H9 (cell line): ENCODE measurements around the gene LIPC. TPM values are rescaled to one million over a fixed set of nuclear protein-coding genes. Genes with fewer than 3 reads are reported as not detected.

Experiments used
- DNase-seq: peaks from one replicate; pipeline ENCODE4 v3.0.0-alpha.2; 2017
- H2AFZ ChIP-seq: one replicate; pipeline ENCODE4 v1.6.1; 2013; ENCODE audit warnings: mild to moderate bottlenecking, low read length, control low read depth, moderate library complexity
- H2AK5ac ChIP-seq: 2 replicates; pipeline ENCODE4 v1.6.1; 2013; ENCODE audit warnings: low read length, control low read depth, mixed read lengths; ENCODE audit not compliant: insufficient read length
- H2BK120ac ChIP-seq: one replicate; pipeline ENCODE4 v1.6.1; 2013; ENCODE audit warnings: low read depth, mild to moderate bottlenecking, low read length, control low read depth, inconsistent platforms; ENCODE audit not compliant: poor library complexity, severe bottlenecking
- H2BK12ac ChIP-seq: 2 replicates; pipeline ENCODE4 v1.6.1; 2013; ENCODE audit warnings: low read length, control low read depth, mixed read lengths, low read depth; ENCODE audit not compliant: insufficient read length
- H2BK15ac ChIP-seq: 2 replicates; pipeline ENCODE4 v1.6.1; 2013; ENCODE audit warnings: low read depth, low read length, control low read depth
- H2BK20ac ChIP-seq: one replicate; pipeline ENCODE4 v1.6.1; 2013; ENCODE audit warnings: low read depth, mild to moderate bottlenecking, low read length, control low read depth, inconsistent platforms; ENCODE audit not compliant: poor library complexity, severe bottlenecking
- H2BK5ac ChIP-seq: 2 replicates; pipeline ENCODE4 v1.6.1; 2013; ENCODE audit warnings: low read length, control low read depth, mixed read lengths; ENCODE audit not compliant: insufficient read length
- H3K14ac ChIP-seq: 2 replicates; pipeline ENCODE4 v1.6.1; 2013; ENCODE audit warnings: low read length, control low read depth; ENCODE audit not compliant: insufficient read depth
- H3K18ac ChIP-seq: 2 replicates; pipeline ENCODE4 v1.6.1; 2013; ENCODE audit warnings: low read depth, mild to moderate bottlenecking, mixed read lengths, low read length, control low read depth; ENCODE audit not compliant: insufficient read length
- H3K23ac ChIP-seq: 2 replicates; pipeline ENCODE4 v1.6.1; 2013; ENCODE audit warnings: low read length, control low read depth, mixed read lengths, low read depth; ENCODE audit not compliant: insufficient read length
- H3K23me2 ChIP-seq: 2 replicates; pipeline ENCODE4 v1.6.1; 2013; ENCODE audit warnings: low read depth, mild to moderate bottlenecking, mixed read lengths, low read length, control low read depth; ENCODE audit not compliant: insufficient read length, poor library complexity, severe bottlenecking
- H3K27ac ChIP-seq: 2 replicates; pipeline ENCODE4 v1.5.1; 2013; ENCODE audit warnings: low read length, control low read depth, mixed read lengths, low read depth; ENCODE audit not compliant: insufficient read length
- H3K27me3 ChIP-seq: 2 replicates; pipeline ENCODE4 v1.6.1; 2013; ENCODE audit warnings: low read length, control low read depth, inconsistent platforms; ENCODE audit not compliant: insufficient read depth
- H3K4ac ChIP-seq: 2 replicates; pipeline ENCODE4 v1.6.1; 2013; ENCODE audit warnings: low read depth, mild to moderate bottlenecking, control low read depth, inconsistent platforms, low read length, moderate library complexity
- H3K4me1 ChIP-seq: 2 replicates; pipeline ENCODE4 v1.6.1; 2013; ENCODE audit warnings: low read length, control low read depth, inconsistent platforms; ENCODE audit not compliant: insufficient read depth
- H3K4me2 ChIP-seq: 2 replicates; pipeline ENCODE4 v1.6.1; 2013; ENCODE audit warnings: low read length, control low read depth, mixed read lengths; ENCODE audit not compliant: insufficient read length, insufficient read depth
- H3K56ac ChIP-seq: 2 replicates; pipeline ENCODE4 v1.6.1; 2013; ENCODE audit warnings: low read depth, mild to moderate bottlenecking, mixed read lengths, low read length, control low read depth; ENCODE audit not compliant: insufficient read length
- H3K79me1 ChIP-seq: 2 replicates; pipeline ENCODE4 v1.6.1; 2013; ENCODE audit warnings: low read depth, mild to moderate bottlenecking, moderate library complexity, low read length, control low read depth, inconsistent platforms; ENCODE audit not compliant: insufficient read depth, poor library complexity, severe bottlenecking
- H3K79me2 ChIP-seq: 2 replicates; pipeline ENCODE4 v1.6.1; 2013; ENCODE audit warnings: low read length, control low read depth, inconsistent platforms; ENCODE audit not compliant: insufficient read depth
- H3K9ac ChIP-seq: 2 replicates; pipeline ENCODE4 v1.6.1; 2013; ENCODE audit warnings: low read length, control low read depth, mixed read lengths; ENCODE audit not compliant: insufficient read length; ENCODE audit errors: extremely low read depth
- H3K9me3 ChIP-seq: one replicate; pipeline ENCODE4 v1.6.1; 2013; ENCODE audit warnings: low read depth, low read length, inconsistent platforms; ENCODE audit not compliant: control insufficient read depth
- H3T11ph ChIP-seq: one replicate; pipeline ENCODE4 v1.6.1; 2013; ENCODE audit warnings: mild to moderate bottlenecking, low read length, control low read depth, inconsistent platforms
- H4K20me1 ChIP-seq: one replicate; pipeline ENCODE4 v1.6.1; 2013; ENCODE audit not compliant: control insufficient read depth, insufficient read length, insufficient read depth
- H4K5ac ChIP-seq: 2 replicates; pipeline ENCODE4 v1.6.1; 2013; ENCODE audit warnings: low read depth, mild to moderate bottlenecking, mixed read lengths, low read length, control low read depth; ENCODE audit not compliant: insufficient read length
- H4K8ac ChIP-seq: replicated peaks from 2 replicates; pipeline ENCODE4 v1.6.1; 2013; ENCODE audit warnings: low read length, control low read depth, mixed read lengths, low read depth; ENCODE audit not compliant: insufficient read length
- H4K91ac ChIP-seq: 2 replicates; pipeline ENCODE4 v1.6.1; 2013; ENCODE audit warnings: low read depth, mild to moderate bottlenecking, moderate library complexity, mixed read lengths, low read length, control low read depth; ENCODE audit not compliant: insufficient read length
- H3K27ac Mint-ChIP-seq, 3 experiments: 2 replicates in 2 of 3; 3 replicates in 1 of 3; pipeline ENCODE4 v1.8.0; 2020 to 2021; ENCODE audit warnings: mixed read lengths in 3 of 3, mild to moderate bottlenecking in 1 of 3, moderate library complexity in 1 of 3
- H3K27me3 Mint-ChIP-seq: 2 replicates; pipeline ENCODE4 v1.8.0; 2021; ENCODE audit warnings: low read depth, mild to moderate bottlenecking, moderate library complexity, mixed read lengths
- H3K36me3 Mint-ChIP-seq, 3 experiments: 2 replicates in 2 of 3; 3 replicates in 1 of 3; pipeline ENCODE4 v1.8.0; 2020 to 2021; ENCODE audit warnings: low read depth in 3 of 3, mixed read lengths in 3 of 3; ENCODE audit not compliant: insufficient read depth in 1 of 3
- H3K4me1 Mint-ChIP-seq, 2 experiments: 2 replicates each; pipeline ENCODE4 v1.8.0; 2020; ENCODE audit warnings: mixed read lengths in 2 of 2
- H3K4me3 Mint-ChIP-seq, 2 experiments: 2 replicates in 1 of 2; 3 replicates in 1 of 2; pipeline ENCODE4 v1.8.0; 2020 to 2021; ENCODE audit warnings: mild to moderate bottlenecking in 2 of 2, mixed read lengths in 2 of 2, moderate library complexity in 1 of 2
- H3K9me3 Mint-ChIP-seq, 2 experiments: 2 replicates in 1 of 2; 3 replicates in 1 of 2; pipeline ENCODE4 v1.8.0; 2020; ENCODE audit warnings: mild to moderate bottlenecking in 2 of 2, mixed read lengths in 2 of 2, moderate library complexity in 1 of 2
- CTCF ChIP-seq: fragments of 200-600 bp; sonication (generic); conservative IDR thresholded peaks from 3 replicates; pipeline ENCODE4 v1.8.0; 2021; ENCODE audit warnings: antibody characterized with exemption, mild to moderate bottlenecking
- WGBS: extraction: QIAGEN DNeasy Blood & Tissue Kit; methylation state at CpG from one replicate; pipeline ENCODE4 v1.1.7; 2013; ENCODE audit warnings: missing lambda C conversion rate, low lambda C conversion rate, mixed read lengths; ENCODE audit not compliant: insufficient read length; ENCODE audit errors: extremely low coverage; 5-methylcytosine and 5-hydroxymethylcytosine counted together
- total RNA-seq: library from RNA; stranded (reverse); gene quantifications from 2 replicates; pipeline ENCODE4 v1.2.1, GENCODE V29; 2021

The LIPC gene
- total RNA-seq, 1 experiment from 2014 or later: not detected

GRCh38 chr15:58504674-58505234 lies 73.0 kb downstream of the LIPC start:
- Histone ChIP-seq H3K18ac (no peak overlapping the region), H2BK20ac (no peak overlapping the region), H3K56ac (no peak overlapping the region), H3K14ac (no peak overlapping the region), H4K5ac (no peak overlapping the region), H3K4me1 (no peaks in the 10 kb centered on the region), H3K9ac (no peak overlapping the region), H3K27ac (no peak overlapping the region), H2AFZ (no peak overlapping the region), H3K79me1 (no peaks in the 10 kb centered on the region), H3K4ac (no peak overlapping the region), H3K23ac (no peak overlapping the region), H2BK120ac (no peak overlapping the region), H4K8ac (no peak overlapping the region), H3K4me2 (no peak overlapping the region), H2BK12ac (no peak overlapping the region), H3K79me2 (no peaks in the 10 kb centered on the region), H2AK5ac (no peak overlapping the region), H2BK5ac (no peak overlapping the region), H2BK15ac (no peak overlapping the region), H4K91ac (no peak overlapping the region), H4K20me1 (no peaks in the 10 kb centered on the region), H3T11ph (no peak overlapping the region), H3K9me3 (no peaks in the 10 kb centered on the region), H3K23me2 (no peaks in the 10 kb centered on the region), H3K27me3 (no peaks in the 10 kb centered on the region)
- H3K4me3 Mint-ChIP-seq: no peak overlapping the region
- H3K27ac Mint-ChIP-seq: no peak overlapping the region
- WGBS: no CpG with 5 or more reads among the region's 6 CpGs
- peaks cover 0 to 5% of the 10 kb centered on the region in 2 experiments; a peak in 1 of 4 replicates for H3K4me1 Mint-ChIP-seq
- no peaks in the 10 kb centered on the region; a peak in 1 of 5 replicates for H3K9me3 Mint-ChIP-seq
- H3K36me3 Mint-ChIP-seq: no peaks in the 10 kb centered on the region
- H3K27me3 Mint-ChIP-seq: peaks cover 3% of the 10 kb centered on the region
- TF ChIP-seq CTCF: no peak
- no peak for DNase-seq
